H1 (cell line): ENCODE data around the gene GXYLT2. TPM values are rescaled to one million over a fixed set of nuclear protein-coding genes. Genes with fewer than 3 reads are reported as not detected.

ENCODE experiments used
- CTCF ChIA-PET: fragments of 300-600 bp; sonication (Branson Sonifier 250); formaldehyde crosslinking; loops from one replicate; lab custom pipeline; 2021; ENCODE audit not compliant: partially characterized antibody; lab: Charles Lee
- POLR2A ChIA-PET: fragments of 300-600 bp; sonication (Branson Sonifier 250); formaldehyde crosslinking; loops from one replicate; lab custom pipeline; 2021; ENCODE audit warnings: inconsistent platforms; ENCODE audit not compliant: partially characterized antibody; lab: Charles Lee
- DNase-seq, 2 experiments: peaks; one replicate each; pipeline versions ENCODE4 v3.0.0 to v3.0.0-alpha.2; 2010 to 2022; ENCODE audit warnings: low spot score in 2 of 2, low read depth in 1 of 2, mixed read lengths in 1 of 2
- FAIRE-seq: peaks from 2 replicates; lab custom pipeline; 2011; peaks lifted over from hg19 to GRCh38; lab: Jason Lieb, UNC
- H2AFZ ChIP-seq: 2 replicates; pipeline ENCODE4 v1.8.1; 2012; ENCODE audit warnings: low read length, inconsistent platforms
- H2AK5ac ChIP-seq: 2 replicates; pipeline ENCODE4 v1.6.1; 2013; ENCODE audit warnings: low read depth, low read length
- H2BK120ac ChIP-seq: replicated peaks from 2 replicates; pipeline ENCODE3; 2013; ENCODE audit warnings: low read depth, low read length, inconsistent platforms
- H2BK12ac ChIP-seq: 2 replicates; pipeline ENCODE4 v1.6.1; 2013; ENCODE audit warnings: low read depth, low read length
- H2BK15ac ChIP-seq: 2 replicates; pipeline ENCODE4 v1.6.1; 2013; ENCODE audit warnings: low read length
- H2BK20ac ChIP-seq: 2 replicates; pipeline ENCODE4 v1.6.1; 2013; ENCODE audit warnings: low read length
- H2BK5ac ChIP-seq: 2 replicates; pipeline ENCODE4 v1.6.1; 2013; ENCODE audit warnings: low read depth, low read length
- H3K14ac ChIP-seq: 2 replicates; pipeline ENCODE4 v1.6.1; 2013; ENCODE audit warnings: inconsistent platforms; ENCODE audit not compliant: insufficient read length
- H3K18ac ChIP-seq: 2 replicates; pipeline ENCODE4 v1.6.1; 2013; ENCODE audit warnings: low read length; ENCODE audit errors: extremely low read depth
- H3K23ac ChIP-seq: 2 replicates; pipeline ENCODE4 v1.6.1; 2013; ENCODE audit warnings: inconsistent platforms; ENCODE audit not compliant: insufficient read length
- H3K23me2 ChIP-seq: 2 replicates; pipeline ENCODE4 v1.6.1; 2013; ENCODE audit warnings: low read depth, low read length
- H3K27ac ChIP-seq: 2 replicates; pipeline ENCODE4 v1.6.1; 2011; ENCODE audit warnings: low read depth, low read length, inconsistent platforms
- H3K27me3 ChIP-seq, 4 experiments: replicated peaks in 1 of 4; 1 replicate in 1 of 4; 2 replicates in 3 of 4; pipeline versions ENCODE4 v1.6.1 to v1.8.1; 2011 to 2013; ENCODE audit warnings: low read length in 3 of 4, mild to moderate bottlenecking in 3 of 4, inconsistent platforms in 2 of 4, mixed read lengths in 2 of 4, moderate library complexity in 1 of 4; ENCODE audit not compliant: control insufficient read depth in 3 of 4, insufficient read depth in 3 of 4; ENCODE audit errors: extremely low read depth in 1 of 4
- H3K36me3 ChIP-seq, 4 experiments: 2 replicates each; pipeline versions ENCODE4 v1.6.1 to v1.8.1; 2011 to 2013; ENCODE audit warnings: mild to moderate bottlenecking in 4 of 4, low read length in 3 of 4, moderate library complexity in 2 of 4, control low read depth in 1 of 4, inconsistent platforms in 1 of 4; ENCODE audit not compliant: insufficient read depth in 4 of 4, control insufficient read depth in 2 of 4
- H3K4ac ChIP-seq: replicated peaks from 2 replicates; pipeline ENCODE3; 2013; ENCODE audit warnings: low read length, low read depth, mixed read lengths, inconsistent platforms; ENCODE audit not compliant: insufficient read length
- H3K4me1 ChIP-seq, 4 experiments: replicated peaks in 1 of 4; 1 replicate in 1 of 4; 2 replicates in 3 of 4; pipeline versions ENCODE4 v1.6.1 to v1.8.1; 2011 to 2013; ENCODE audit warnings: low read length in 3 of 4, inconsistent platforms in 2 of 4, mixed read lengths in 1 of 4; ENCODE audit not compliant: insufficient read depth in 4 of 4, control insufficient read depth in 3 of 4
- H3K4me2 ChIP-seq, 2 experiments: 2 replicates each; pipeline versions ENCODE4 v1.6.1 to v1.8.1; 2011 to 2013; ENCODE audit warnings: low read depth in 2 of 2, low read length in 2 of 2, control low read depth in 1 of 2, inconsistent platforms in 1 of 2, mild to moderate bottlenecking in 1 of 2; ENCODE audit not compliant: insufficient read depth in 1 of 2
- H3K4me3 ChIP-seq, 4 experiments: fragments of 200-600, 300-600 bp in 1 of 4; sonication (generic), shearing (Covaris generic), sonication (Bioruptor Twin) in 1 of 4; 2 replicates each; pipeline versions ENCODE4 v1.5.1 to v1.8.1; 2011 to 2016; ENCODE audit warnings: low read length in 4 of 4, low read depth in 3 of 4, control low read depth in 2 of 4, inconsistent platforms in 2 of 4, mild to moderate bottlenecking in 2 of 4, mixed read lengths in 1 of 4, moderate library complexity in 1 of 4; ENCODE audit not compliant: insufficient read depth in 2 of 4; ENCODE audit errors: extremely low read depth in 1 of 4
- H3K56ac ChIP-seq: replicated peaks from 2 replicates; pipeline ENCODE3; 2013; ENCODE audit warnings: low read depth, mild to moderate bottlenecking, mixed read lengths, low read length, inconsistent platforms; ENCODE audit not compliant: insufficient read length
- H3K79me1 ChIP-seq: 2 replicates; pipeline ENCODE4 v1.6.1; 2013; ENCODE audit warnings: low read depth, low read length, control low read depth
- H3K79me2 ChIP-seq, 2 experiments: 2 replicates each; pipeline versions ENCODE4 v1.6.1 to v1.8.1; 2012 to 2013; ENCODE audit warnings: low read length in 2 of 2, mild to moderate bottlenecking in 2 of 2, inconsistent platforms in 1 of 2; ENCODE audit not compliant: insufficient read depth in 2 of 2, control insufficient read depth in 1 of 2
- H3K9ac ChIP-seq, 4 experiments: replicated peaks in 1 of 4; 1 replicate in 1 of 4; 2 replicates in 3 of 4; pipeline versions ENCODE4 v1.6.1 to v1.8.1; 2011 to 2013; ENCODE audit warnings: low read depth in 3 of 4, low read length in 3 of 4, control low read depth in 2 of 4, mild to moderate bottlenecking in 2 of 4, moderate library complexity in 2 of 4, inconsistent platforms in 1 of 4; ENCODE audit errors: extremely low read depth in 1 of 4
- H3K9me3 ChIP-seq, 2 experiments: 2 replicates each; pipeline versions ENCODE4 v1.6.1 to v1.8.1; 2012 to 2013; ENCODE audit warnings: mild to moderate bottlenecking in 2 of 2, moderate library complexity in 2 of 2, control low read depth in 1 of 2, inconsistent platforms in 1 of 2, low read depth in 1 of 2, low read length in 1 of 2, mixed read lengths in 1 of 2; ENCODE audit not compliant: insufficient read depth in 2 of 2
- H4K20me1 ChIP-seq, 2 experiments: replicated peaks in 1 of 2; 2 replicates each; pipeline versions ENCODE3 to v1.8.1; 2011 to 2013; ENCODE audit warnings: inconsistent platforms in 2 of 2, low read length in 2 of 2, mild to moderate bottlenecking in 1 of 2; ENCODE audit not compliant: insufficient read depth in 2 of 2, control insufficient read depth in 1 of 2
- H4K5ac ChIP-seq: 2 replicates; pipeline ENCODE4 v1.6.1; 2013; ENCODE audit warnings: low read length, low read depth, mixed read lengths, inconsistent platforms; ENCODE audit not compliant: insufficient read length
- H4K8ac ChIP-seq: 2 replicates; pipeline ENCODE4 v1.8.0; 2013; ENCODE audit warnings: mild to moderate bottlenecking, moderate library complexity, low read length, inconsistent platforms; ENCODE audit not compliant: insufficient read depth; ENCODE audit errors: extremely low read depth
- H4K91ac ChIP-seq: replicated peaks from 2 replicates; pipeline ENCODE3; 2013; ENCODE audit warnings: low read length, mixed read lengths, inconsistent platforms; ENCODE audit not compliant: insufficient read length
- EZH2 ChIP-seq: fragments of 200-600 bp; sonication (generic); IDR thresholded peaks from 2 replicates; pipeline ENCODE4 v1.7.1; 2012; ENCODE audit warnings: low read depth, mild to moderate bottlenecking, moderate library complexity, low read length, inconsistent platforms; ENCODE audit not compliant: severe bottlenecking
- KDM1A ChIP-seq: fragments of 200-600, 300-600 bp; sonication (generic); IDR thresholded peaks from 2 replicates; pipeline ENCODE4 v1.7.1; 2016; ENCODE audit warnings: mild to moderate bottlenecking, low read length, borderline replicate concordance
- WGBS, 2 experiments: shearing (Covaris generic) in 1 of 2; methylation state at CpG; one replicate each; pipeline versions ENCODE4 v1.1.6 to v1.1.7; 2013 to 2015; ENCODE audit warnings: low lambda C conversion rate in 2 of 2, mixed read lengths in 2 of 2, inconsistent platforms in 1 of 2, low coverage in 1 of 2, missing lambda C conversion rate in 1 of 2; ENCODE audit not compliant: insufficient replicate concordance in 2 of 2, insufficient coverage in 1 of 2, insufficient read length in 1 of 2; ENCODE audit errors: extremely low coverage in 1 of 2, missing lambda C conversion rate in 1 of 2; 5-methylcytosine and 5-hydroxymethylcytosine counted together
- polyA plus RNA-seq, 7 experiments: library from polyadenylated mRNA; depleted of rRNA in 3 of 7; stranded (reverse) in 5 of 7; unstranded in 2 of 7; fragments of >200 nt in 5 of 7; fragments of 200-250 nt in 2 of 7; gene quantifications; 1 replicate in 5 of 7; 2 replicates in 1 of 7; 4 replicates in 1 of 7; pipeline versions ENCODE4 v1.2.1 to v1.2.3, GENCODE V29; 2011 to 2013; ENCODE audit warnings: missing spikeins in 2 of 7, mixed read lengths in 2 of 7
- total RNA-seq: library from RNA; stranded (reverse); fragmentation: NEBNext Ultra II Directional; extraction: Animal tissue kit (Norgen Biotek cat#: 25700); gene quantifications from 2 replicates; pipeline ENCODE4 v1.2.1, GENCODE V29; 2021

The GXYLT2 gene
- total and polyA plus RNA-seq, 2 of the 8 experiments (the other 6 are each of a cell fraction or from before 2014, with no cell fraction given), result 1.8 to 5.6 TPM

GRCh38 chr3:72896996-72897757 lies 9.3 kb downstream of the GXYLT2 start:
- H3K36me3 ChIP-seq, result no peaks in the 10 kb centered on the region
- H3K4ac ChIP-seq, result no peak overlapping the region
- H2AFZ ChIP-seq, result no peak overlapping the region
- H4K91ac ChIP-seq, result no peak overlapping the region
- DNase-seq, result no peak
- no peak overlapping the region for H2BK20ac ChIP-seq
- H3K27ac ChIP-seq, result no peak overlapping the region
- H3K79me1 ChIP-seq, result no peaks in the 10 kb centered on the region
- TF ChIP-seq EZH2, result no peak
- peak; percentile 12; the same call in 1 of the 2 replicates for TF ChIP-seq KDM1A
- no peak overlapping the region for H3K18ac ChIP-seq
- no peak overlapping the region for H2BK120ac ChIP-seq
- H2BK15ac ChIP-seq, result no peak overlapping the region
- no peaks in the 10 kb centered on the region for H4K20me1 ChIP-seq
- no peak overlapping the region for H4K8ac ChIP-seq
- no peak overlapping the region for H2BK12ac ChIP-seq
- H3K4me1 ChIP-seq, result peaks cover 0 to 2% (median under 1%) of the 10 kb centered on the region in 4 experiments; a peak in 2 of 7 replicates
- no peak overlapping the region for H2AK5ac ChIP-seq
- H3K23ac ChIP-seq, result no peak overlapping the region
- H3K23me2 ChIP-seq, result no peaks in the 10 kb centered on the region
- H3K9ac ChIP-seq, result no peak overlapping the region
- FAIRE-seq, result no peak
- H2BK5ac ChIP-seq, result no peak overlapping the region
- H3K9me3 ChIP-seq, result no peaks in the 10 kb centered on the region
- H3K4me2 ChIP-seq, result no peak overlapping the region
- ChIA-PET POLR2A (interaction anchor here (0.6 to 0.9 kb wide), 2 partner anchors 56 to 99 kb away, joined by 3 read pairs; partner anchors contain the start of gene PPP4R2), CTCF (interaction anchor here (0.9 to 2.6 kb wide), 5 partner anchors 16 to 43 kb away, joined by 3 to 6 read pairs (median 5); no protein-coding TSS in a partner anchor)
- H3K27me3 ChIP-seq, result no peaks in the 10 kb centered on the region
- H4K5ac ChIP-seq, result no peak overlapping the region
- H3K4me3 ChIP-seq, result no peak overlapping the region
- H3K79me2 ChIP-seq, result no peaks in the 10 kb centered on the region
- 92% methylated on average over 4 of the region's 4 CpGs; no CpG with 5 or more reads in 1 of the 2 experiments for WGBS, 2 experiments
- no peak overlapping the region for H3K56ac ChIP-seq
- no peak overlapping the region for H3K14ac ChIP-seq
